ENCODE measurements around the gene SMAGP. TPM values are rescaled to one million over a fixed set of nuclear protein-coding genes. Genes with fewer than 3 reads are reported as not detected.

Gene SMAGP
- total and polyA plus RNA-seq, 2 of the 13 experiments (the other 11 are each of a cell fraction or from before 2014, with no cell fraction given), result 9.2 TPM

DNA sequence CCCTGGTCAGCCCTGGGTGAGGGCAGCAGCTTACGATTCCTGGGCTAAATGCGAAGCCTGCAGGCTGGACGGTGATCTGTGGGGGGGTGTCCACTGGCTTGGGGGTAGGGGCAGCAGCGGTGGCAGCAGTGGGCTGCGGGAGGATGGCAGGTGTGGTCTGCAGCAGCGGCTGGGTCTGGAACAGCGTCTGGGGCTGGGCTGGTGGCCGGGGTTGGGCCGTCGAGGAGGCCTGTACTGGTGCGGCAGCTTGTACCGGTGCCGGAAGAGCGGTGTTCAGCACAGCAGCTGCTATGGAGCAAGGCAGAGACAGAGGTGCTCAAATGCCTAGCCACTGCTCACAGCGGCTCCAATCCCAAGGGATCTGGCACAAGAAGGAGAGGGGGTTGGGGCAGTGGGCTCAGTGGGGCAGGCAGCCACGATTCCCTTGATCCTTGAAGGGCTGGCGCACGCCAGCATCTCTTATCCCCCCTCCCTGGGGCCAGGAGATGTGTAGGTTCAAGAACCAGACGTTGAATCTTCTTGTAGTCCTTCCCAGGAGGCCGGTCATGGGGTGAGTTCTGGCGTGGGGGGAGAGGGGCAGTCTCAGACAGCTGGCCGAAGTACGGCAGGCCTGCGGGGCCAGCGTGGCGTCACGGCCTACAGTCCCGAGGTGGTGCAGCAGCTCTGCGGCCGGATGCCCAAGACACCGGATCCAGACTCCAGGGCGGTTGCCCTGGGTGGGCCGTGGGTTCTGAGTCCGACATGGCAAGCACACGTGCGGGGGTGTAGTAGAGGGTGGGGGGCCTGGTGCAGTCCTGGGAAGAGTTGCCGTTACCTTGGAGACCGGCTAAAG, 72.3 kb downstream of the SMAGP start (continued):
- TF ChIP-seq ZBTB44 (CRISPR knock-in tag; IDR thresholded peaks at IDR 0.05), result no peak

DNA sequence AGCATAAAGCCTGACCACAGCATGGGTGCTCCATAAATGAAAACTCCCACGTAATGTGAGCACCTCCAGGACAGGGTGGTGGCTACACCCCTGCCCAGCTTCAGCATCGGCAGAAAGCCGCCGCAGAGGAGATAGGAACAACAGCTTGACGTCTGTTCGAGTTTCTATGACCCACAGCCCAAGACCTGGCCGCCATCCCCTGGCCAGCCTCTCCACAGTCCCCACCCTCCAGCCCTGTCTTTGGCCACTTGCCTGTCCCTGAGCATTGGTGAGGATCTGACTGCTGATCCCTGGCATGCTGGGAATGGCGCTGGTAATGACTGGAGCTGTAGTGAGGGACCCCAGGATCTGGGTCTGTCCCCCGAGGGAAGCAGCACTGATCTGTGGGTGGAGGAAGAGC, 73.7 kb downstream of the SMAGP start:
- no TSS peak for BruUV-seq (replicated peaks)
- ATAC-seq, result no peak
- TF ChIP-seq GPN1 (CRISPR knock-in tag; IDR thresholded peaks at IDR 0.05; ENCODE audit: borderline replicate concordance), result no peak
- no peak for TF ChIP-seq MEF2D (CRISPR knock-in tag; IDR thresholded peaks at IDR 0.05)
- TF ChIP-seq SALL1 (CRISPR knock-in tag; IDR thresholded peaks at IDR 0.05), result no peak
- WGBS (ENCODE audit: low lambda C conversion rate), result 65% methylated on average over 6 of the region's 9 CpGs
- in situ Hi-C loops (cut with HindIII; ENCODE audit: extremely low pct_ligation_motif_present, low pct_unique_long_range_greater_than_20kb) (no loop called here), intact Hi-C loops (cut with micrococcal nuclease; ENCODE audit: unreplicated experiment) (no loop called here)
- ChIA-PET CTCF (ENCODE audit: low intra/inter-chr PET ratio, low total read pairs) (no interaction called here), POLR2A (no interaction called here)
- Histone ChIP-seq H4K20me1 (ENCODE audit: insufficient read depth, low read length) (no peaks in the 10 kb centered on the region), H3K4me3 (replicated peaks in 1 of 3; ENCODE audit: insufficient read depth in 1 of 3, low read depth in 2 of 3, low read length in 3 of 3) (no peak overlapping the region), H3K9ac (ENCODE audit: insufficient read depth, low read depth, low read length) (no peak overlapping the region), H3K79me2 (ENCODE audit: insufficient read depth, low read length) (no peaks in the 10 kb centered on the region), H3K27ac (ENCODE audit: extremely low read length, insufficient read depth, low read length) (no peak overlapping the region), H3K9me3 (ENCODE audit: low read length) (no peaks in the 10 kb centered on the region), H2AFZ (ENCODE audit: low read length) (no peak overlapping the region), H3K36me3 (replicated peaks in 1 of 2; ENCODE audit: control insufficient read depth in 1 of 2, insufficient read depth in 2 of 2, low read length in 2 of 2) (no peaks in the 10 kb centered on the region), H3K27me3 (ENCODE audit: control insufficient read depth in 1 of 2, insufficient read depth in 2 of 2, low read length in 2 of 2) (no peaks in the 10 kb centered on the region; a peak in 1 of 5 replicates), H3K4me2 (ENCODE audit: low read depth, low read length) (no peak overlapping the region), H3K4me1 (ENCODE audit: insufficient read depth, low read length) (peaks cover 34% of the 10 kb centered on the region)
- no peak for DNase-seq (ENCODE audit: low spot score)
- no peak for FAIRE-seq

GRCh38 chr12:51195841-51196240, 74.4 kb downstream of the SMAGP start:
- Histone ChIP-seq H3K4me1 (ENCODE audit: insufficient read depth, low read length) (peaks cover 34% of the 10 kb centered on the region), H3K9ac (ENCODE audit: insufficient read depth, low read depth, low read length) (no peak overlapping the region), H3K27ac (ENCODE audit: extremely low read length, insufficient read depth, low read length) (no peak overlapping the region), H3K9me3 (ENCODE audit: low read length) (no peaks in the 10 kb centered on the region), H4K20me1 (ENCODE audit: insufficient read depth, low read length) (no peaks in the 10 kb centered on the region), H3K36me3 (replicated peaks in 1 of 2; ENCODE audit: control insufficient read depth in 1 of 2, insufficient read depth in 2 of 2, low read length in 2 of 2) (no peaks in the 10 kb centered on the region), H3K4me3 (replicated peaks in 1 of 3; ENCODE audit: insufficient read depth in 1 of 3, low read depth in 2 of 3, low read length in 3 of 3) (no peak overlapping the region), H3K79me2 (ENCODE audit: insufficient read depth, low read length) (no peaks in the 10 kb centered on the region), H2AFZ (ENCODE audit: low read length) (no peak overlapping the region), H3K27me3 (ENCODE audit: control insufficient read depth in 1 of 2, insufficient read depth in 2 of 2, low read length in 2 of 2) (no peaks in the 10 kb centered on the region; a peak in 1 of 5 replicates), H3K4me2 (ENCODE audit: low read depth, low read length) (no peak overlapping the region)
- intact Hi-C loops (cut with micrococcal nuclease; ENCODE audit: unreplicated experiment), result no loop called here
- no peak for DNase-seq (ENCODE audit: low spot score)
- no TSS peak for BruUV-seq (replicated peaks)
- in situ Hi-C loops (cut with HindIII; ENCODE audit: extremely low pct_ligation_motif_present, low pct_unique_long_range_greater_than_20kb), result no loop called here
- ChIA-PET CTCF (ENCODE audit: low intra/inter-chr PET ratio, low total read pairs) (no interaction called here), POLR2A (no interaction called here)
- WGBS (ENCODE audit: low lambda C conversion rate), result 68% methylated on average over 5 of the region's 7 CpGs
- ATAC-seq, result no peak
- no peak for FAIRE-seq
- TF ChIP-seq ZMYM3 (CRISPR knock-in tag; IDR thresholded peaks at IDR 0.05), result no peak
- TF ChIP-seq NKX3-1 (CRISPR knock-in tag; IDR thresholded peaks at IDR 0.05), result no peak
- no peak for TF ChIP-seq MLLT10 (CRISPR knock-in tag; IDR thresholded peaks at IDR 0.05)
- no peak for TF ChIP-seq ZNF589 (CRISPR knock-in tag; conservative IDR thresholded peaks at IDR 0.05)
- no peak for TF ChIP-seq ZNF629 (CRISPR knock-in tag; conservative IDR thresholded peaks at IDR 0.05)
- TF ChIP-seq, protein P1, sequence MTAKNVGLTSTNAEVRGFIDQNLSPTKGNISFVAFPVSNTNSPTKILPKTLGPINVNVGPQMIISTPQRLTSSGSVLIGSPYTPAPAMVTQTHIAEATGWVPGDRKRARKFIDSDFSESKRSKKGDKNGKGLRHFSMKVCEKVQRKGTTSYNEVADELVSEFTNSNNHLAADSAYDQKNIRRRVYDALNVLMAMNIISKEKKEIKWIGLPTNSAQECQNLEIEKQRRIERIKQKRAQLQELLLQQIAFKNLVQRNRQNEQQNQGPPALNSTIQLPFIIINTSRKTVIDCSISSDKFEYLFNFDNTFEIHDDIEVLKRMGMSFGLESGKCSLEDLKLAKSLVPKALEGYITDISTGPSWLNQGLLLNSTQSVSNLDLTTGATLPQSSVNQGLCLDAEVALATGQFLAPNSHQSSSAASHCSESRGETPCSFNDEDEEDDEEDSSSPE (CRISPR knock-in tag; IDR thresholded peaks at IDR 0.05), result no peak
- TF ChIP-seq JUN (CRISPR knock-in tag; IDR thresholded peaks at IDR 0.05), result no peak
- no peak for TF ChIP-seq ZFX (CRISPR knock-in tag; IDR thresholded peaks at IDR 0.05; ENCODE audit: low read depth)
- TF ChIP-seq TCF12 (IDR thresholded peaks at IDR 0.05), result no peak
- TF ChIP-seq TCF12 (CRISPR knock-in tag; IDR thresholded peaks at IDR 0.05), result no peak
- TF ChIP-seq, protein P2, sequence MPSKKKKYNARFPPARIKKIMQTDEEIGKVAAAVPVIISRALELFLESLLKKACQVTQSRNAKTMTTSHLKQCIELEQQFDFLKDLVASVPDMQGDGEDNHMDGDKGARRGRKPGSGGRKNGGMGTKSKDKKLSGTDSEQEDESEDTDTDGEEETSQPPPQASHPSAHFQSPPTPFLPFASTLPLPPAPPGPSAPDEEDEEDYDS (CRISPR knock-in tag; IDR thresholded peaks at IDR 0.05), result no peak

Measured in HepG2 (cell line).